ENCODE measurements around the gene FAM120B. TPM values are rescaled to one million over a fixed set of nuclear protein-coding genes. Genes with fewer than 3 reads are reported as not detected.

Gene FAM120B
- total RNA-seq, 1 experiment from 2014 or later = 25.2 TPM

DNA sequence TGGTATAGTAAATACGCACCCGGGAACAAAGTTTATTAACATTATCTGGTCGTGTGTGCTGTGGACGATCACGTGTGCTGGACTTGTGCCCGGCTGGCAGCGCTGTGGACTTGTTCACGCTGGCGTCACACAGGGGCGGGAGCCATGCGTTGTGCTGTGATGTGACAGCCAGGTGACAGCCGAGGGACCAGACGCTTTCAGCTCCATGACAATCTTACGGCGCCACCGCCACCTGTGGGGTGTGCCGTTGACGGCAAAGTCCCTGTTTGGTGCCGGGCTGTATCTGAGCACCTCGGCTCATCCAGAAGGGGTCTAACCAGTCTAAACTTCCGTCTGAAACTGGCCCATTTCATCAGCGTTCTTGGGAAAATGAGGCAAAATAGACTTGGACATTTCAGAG lies 40.9 kb upstream of the FAM120B start:
- POLR2A ChIA-PET = no interaction called here
- Histone ChIP-seq H3K4me1 (ENCODE audit: control insufficient read depth in 1 of 2, insufficient read depth in 2 of 2, low read length in 2 of 2) (peaks cover 6 to 10% of the 10 kb centered on the region in 2 experiments; a peak in 3 of 4 replicates), H3K9me3 (ENCODE audit: control insufficient read depth in 1 of 2, insufficient read depth in 1 of 2, low read depth in 1 of 2, low read length in 2 of 2) (no peaks in the 10 kb centered on the region), H3K4me3 (replicated peaks in 1 of 2; ENCODE audit: low read depth in 1 of 2, low read length in 2 of 2) (peak overlapping the region in 1 of 2 experiments; percentile 19; a peak in 3 of 4 replicates), H3K4me2 (ENCODE audit: low read length) (peak overlapping the region; percentile 65), H3K9ac (ENCODE audit: low read length) (no peak overlapping the region), H3K27me3 (ENCODE audit: insufficient read depth, low read length) (no peaks in the 10 kb centered on the region), H2AFZ (ENCODE audit: low read depth, low read length, poor library complexity, severe bottlenecking) (peak overlapping the region; percentile 86), H3K79me2 (ENCODE audit: insufficient read depth, low read length) (no peaks in the 10 kb centered on the region), H3K9me2 (ENCODE audit: insufficient read depth) (no peaks in the 10 kb centered on the region), H4K20me1 (ENCODE audit: insufficient read depth) (no peaks in the 10 kb centered on the region), H3K27ac (ENCODE audit: low read depth, low read length) (no peak overlapping the region), H3K36me3 (ENCODE audit: control insufficient read depth in 1 of 2, insufficient read depth in 2 of 2, low read length in 2 of 2) (no peaks in the 10 kb centered on the region)
- CTCF ChIA-PET = no interaction called here
- DNase-seq (ENCODE audit: low read depth, low spot score) = peak; percentile 73
- ATAC-seq = peak; percentile 94
- intact Hi-C loops (cut with micrococcal nuclease) = loop anchor here (10.0 kb wide), 3 partner anchors 101 to 431 kb away; no protein-coding TSS in a partner anchor
- RAD21 ChIA-PET (ENCODE audit: low non-redundant PET in 1 of 2, low total read pairs in 2 of 2, uncharacterized antibody in 2 of 2, unreplicated experiment in 2 of 2) = interaction anchor here in 1 of 2 experiments (0.8 kb wide), 1 partner anchor 252 kb away, joined by 3 read pairs; no protein-coding TSS in a partner anchor
- no TSS peak for BruUV-seq (replicated peaks)
- no peak for TF ChIP-seq EZH2phosphoT487 (IDR thresholded peaks at IDR 0.05; ENCODE audit: borderline replicate concordance)
- TF ChIP-seq JUND (IDR thresholded peaks at IDR 0.05) = no peak
- no peak for TF ChIP-seq POLR2A (IDR thresholded peaks at IDR 0.05; ENCODE audit: borderline replicate concordance, extremely low read depth, insufficient read depth, insufficient read length)
- no peak for TF ChIP-seq FOSL1 (IDR thresholded peaks at IDR 0.05; ENCODE audit: low read depth)
- TF ChIP-seq, protein P1, sequence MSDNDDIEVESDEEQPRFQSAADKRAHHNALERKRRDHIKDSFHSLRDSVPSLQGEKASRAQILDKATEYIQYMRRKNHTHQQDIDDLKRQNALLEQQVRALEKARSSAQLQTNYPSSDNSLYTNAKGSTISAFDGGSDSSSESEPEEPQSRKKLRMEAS (IDR thresholded peaks at IDR 0.05) = peak; percentile 93
- TF ChIP-seq ZFX (IDR thresholded peaks at IDR 0.05) = no peak
- TF ChIP-seq ELF1 (IDR thresholded peaks at IDR 0.05; ENCODE audit: borderline replicate concordance, low read depth) = no peak
- peak; percentile 49 for TF ChIP-seq RAD21 (IDR thresholded peaks at IDR 0.05; ENCODE audit: low read depth)
- peak; percentile 90 for TF ChIP-seq SIN3A (IDR thresholded peaks at IDR 0.05; ENCODE audit: low read depth)
- no peak for TF ChIP-seq YY1 (IDR thresholded peaks at IDR 0.05; ENCODE audit: extremely low read depth, insufficient replicate concordance, low read depth, low read length)
- TF ChIP-seq, protein P2, sequence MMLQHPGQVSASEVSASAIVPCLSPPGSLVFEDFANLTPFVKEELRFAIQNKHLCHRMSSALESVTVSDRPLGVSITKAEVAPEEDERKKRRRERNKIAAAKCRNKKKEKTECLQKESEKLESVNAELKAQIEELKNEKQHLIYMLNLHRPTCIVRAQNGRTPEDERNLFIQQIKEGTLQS (IDR thresholded peaks at IDR 0.05) = no peak
- TF ChIP-seq TCF7L2 (IDR thresholded peaks at IDR 0.05; ENCODE audit: borderline replicate concordance, extremely low read depth, insufficient read depth, insufficient read length) = peak; percentile 77
- TF ChIP-seq CEBPB (IDR thresholded peaks at IDR 0.05; ENCODE audit: low read depth) = no peak
- no peak for TF ChIP-seq EZH2 (IDR thresholded peaks at IDR 0.05)

Data from HCT116 (cell line).